Measurements from ENCODE around the gene PSMD11.
"Not testable (repeated sequence)": the region's sequence is repeated elsewhere in the genome, so short reads cannot be mapped to it uniquely, and the experiment has no call there.

Gene PSMD11

DNA sequence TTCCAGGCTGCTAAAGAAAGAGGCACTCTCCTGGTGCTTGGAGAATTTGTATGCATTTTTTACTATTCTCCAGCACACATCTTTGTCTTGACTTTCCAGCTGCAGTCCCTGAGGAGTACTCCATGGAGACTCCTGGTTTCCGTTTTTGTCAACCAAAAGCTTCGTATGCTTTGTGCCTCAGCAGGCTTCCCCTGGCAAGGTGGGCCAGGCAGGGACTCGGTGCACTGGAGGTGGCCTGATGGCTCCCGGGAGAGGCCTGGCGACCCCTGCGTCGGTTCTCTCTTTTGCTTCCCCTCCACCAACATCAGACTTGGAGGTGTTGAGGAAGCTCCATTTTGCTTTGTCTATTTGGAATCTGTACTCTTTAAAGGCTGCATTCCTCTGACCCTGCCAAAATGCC is 66.2 kb downstream of the PSMD11 start:
- in situ Hi-C loops (cut with HindIII; ENCODE audit: low sequenced_read_pairs), result no loop called here

DNA sequence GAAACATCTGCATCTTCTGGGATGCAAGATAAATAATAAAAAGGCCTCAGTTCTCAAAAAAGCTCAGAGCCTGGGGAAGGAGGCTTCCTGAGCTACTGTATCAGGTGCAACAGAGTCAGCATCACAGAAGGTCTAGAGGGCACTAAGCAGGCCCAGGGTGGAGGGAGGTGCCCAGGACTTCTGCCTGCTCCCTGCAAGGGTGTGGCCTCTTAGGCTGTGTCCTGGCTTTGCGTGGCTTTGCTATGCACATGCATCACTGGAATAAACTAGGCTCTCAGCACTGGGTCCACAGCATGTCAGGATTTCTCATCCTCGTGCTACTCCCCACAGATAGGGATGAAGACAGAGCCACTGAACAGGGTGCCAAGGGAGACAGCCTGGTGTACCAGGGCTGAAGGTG is 68.0 kb downstream of the PSMD11 start:
- in situ Hi-C loops (cut with HindIII; ENCODE audit: low sequenced_read_pairs), result no loop called here

GRCh38 chr17:32513579-32513978 is 69.3 kb downstream of the PSMD11 start:
- in situ Hi-C loops (cut with HindIII; ENCODE audit: low sequenced_read_pairs), result no loop called here

- in situ Hi-C loops (cut with HindIII; ENCODE audit: low sequenced_read_pairs), result no loop called here
Measured at GRCh38 chr17:32514606-32515005, 70.3 kb downstream of the PSMD11 start.

- in situ Hi-C loops (cut with HindIII; ENCODE audit: low sequenced_read_pairs), result no loop called here
Measured at GRCh38 chr17:32515677-32516383, 71.5 kb downstream of the PSMD11 start.

DNA sequence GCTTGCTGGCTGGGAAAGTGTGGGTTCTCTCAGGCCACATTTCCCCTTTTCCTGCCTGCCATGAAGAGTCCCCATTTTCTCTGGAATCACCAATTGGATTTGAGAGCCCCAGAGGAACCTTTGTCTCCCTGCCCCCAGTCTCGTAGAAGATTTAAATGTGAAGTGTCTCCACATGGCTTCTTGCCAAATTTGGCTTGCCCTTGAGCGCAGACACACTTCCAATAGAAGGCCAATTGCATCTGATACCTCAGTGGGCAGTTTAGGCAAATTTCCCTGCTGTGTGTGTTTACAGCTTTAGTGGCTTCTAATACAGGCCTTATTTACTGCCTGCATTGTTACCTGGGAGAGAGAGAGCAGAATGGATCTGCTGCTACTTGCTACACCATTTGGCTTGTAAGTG is 72.1 kb downstream of the PSMD11 start:
- in situ Hi-C loops (cut with HindIII; ENCODE audit: low sequenced_read_pairs), result no loop called here

DNA sequence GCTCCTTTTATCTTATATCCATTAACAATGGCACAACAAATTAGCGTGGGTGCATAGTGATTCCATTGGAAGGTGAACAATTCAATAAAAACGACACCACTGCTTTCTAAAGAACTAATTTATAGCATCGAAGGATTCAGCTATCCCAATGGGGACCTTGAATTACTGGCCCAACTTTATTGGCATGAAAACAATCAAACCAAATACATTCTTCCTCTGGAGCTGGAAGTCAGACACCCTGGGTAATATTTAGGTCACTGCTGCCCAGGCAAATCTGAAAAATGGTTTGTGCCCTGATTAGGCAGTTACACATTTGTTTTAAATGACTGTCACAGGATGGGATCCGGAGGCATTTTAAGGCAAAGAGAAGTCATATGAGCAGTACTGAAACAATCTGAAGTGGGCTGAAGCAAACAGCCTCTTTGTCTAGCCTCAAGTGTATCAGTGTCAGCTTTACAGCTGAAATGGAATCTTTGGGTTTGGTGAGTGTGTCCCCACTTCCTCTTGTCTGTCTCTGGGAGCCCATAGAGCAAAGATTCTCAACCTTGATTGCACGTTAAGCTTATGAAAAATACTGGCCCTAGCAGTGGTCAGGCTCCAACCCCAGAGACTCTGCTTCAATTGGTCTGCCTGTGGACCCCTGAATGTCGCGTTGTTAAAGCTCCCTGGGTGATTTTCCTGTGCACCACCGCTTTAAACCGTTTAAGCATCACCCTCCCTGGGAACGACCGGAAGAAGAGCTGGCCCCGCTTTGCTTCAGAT is 72.8 kb downstream of the PSMD11 start:
- in situ Hi-C loops (cut with HindIII; ENCODE audit: low sequenced_read_pairs), result no loop called here

DNA sequence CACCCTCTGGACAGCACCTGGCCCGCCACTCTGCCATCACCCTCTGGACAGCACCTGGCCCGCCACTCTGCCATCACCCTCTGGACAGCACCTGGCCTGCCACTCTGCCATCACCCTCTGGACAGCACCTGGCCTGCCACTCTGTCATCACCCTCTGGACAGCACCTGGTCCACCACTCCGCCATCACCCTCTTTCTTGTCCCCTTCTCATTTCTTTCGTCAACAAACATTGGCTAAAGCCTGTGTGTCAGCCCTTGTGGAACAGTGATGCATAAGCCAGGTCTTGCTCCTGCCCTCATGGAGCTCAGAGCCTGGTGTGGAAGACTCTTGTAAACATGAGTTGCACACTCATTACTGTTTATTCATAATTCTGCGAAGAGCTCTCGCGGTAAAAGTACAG is 73.7 kb downstream of the PSMD11 start:
- in situ Hi-C loops (cut with HindIII; ENCODE audit: low sequenced_read_pairs), result no loop called here

GRCh38 chr17:32518646-32519227 is 74.4 kb downstream of the PSMD11 start:
- in situ Hi-C loops (cut with HindIII; ENCODE audit: low sequenced_read_pairs), result no loop called here

GRCh38 chr17:32519228-32520103 is 75.2 kb downstream of the PSMD11 start:
- in situ Hi-C loops (cut with HindIII; ENCODE audit: low sequenced_read_pairs), result no loop called here

GRCh38 chr17:32520104-32520701 is 75.9 kb downstream of the PSMD11 start:
- in situ Hi-C loops (cut with HindIII; ENCODE audit: low sequenced_read_pairs), result no loop called here

DNA sequence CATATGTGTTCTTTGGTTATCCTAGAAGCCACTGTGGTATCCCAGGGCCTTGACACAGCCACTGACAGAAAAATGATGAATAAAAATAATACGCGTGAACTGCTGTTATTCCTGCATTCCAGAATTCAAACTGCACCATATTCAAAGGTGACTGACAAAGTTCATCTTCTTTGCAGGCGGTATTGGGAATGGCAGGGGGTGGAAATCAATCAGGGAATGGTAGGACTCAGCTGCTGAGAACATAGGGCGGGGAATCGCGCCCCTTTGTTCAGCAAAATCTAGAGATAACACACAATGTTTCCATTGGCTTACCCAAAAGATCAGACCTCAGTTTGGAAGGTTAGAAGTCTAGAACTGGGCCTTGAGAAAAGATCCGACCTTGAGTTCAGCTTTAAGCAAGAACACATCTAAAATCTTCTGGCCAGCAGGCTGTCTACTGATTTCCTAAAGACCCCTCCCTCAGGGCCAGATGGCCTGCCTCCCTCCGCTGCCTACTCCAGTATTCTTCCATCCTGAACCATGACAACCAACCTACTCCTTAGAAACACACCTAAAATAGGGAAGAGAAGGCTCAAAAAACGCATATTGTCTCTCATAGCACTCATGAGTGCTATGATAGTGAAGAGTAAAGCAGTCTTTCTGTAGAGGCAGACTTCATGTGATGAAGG is 76.6 kb downstream of the PSMD11 start:
- in situ Hi-C loops (cut with HindIII; ENCODE audit: low sequenced_read_pairs), result no loop called here

DNA sequence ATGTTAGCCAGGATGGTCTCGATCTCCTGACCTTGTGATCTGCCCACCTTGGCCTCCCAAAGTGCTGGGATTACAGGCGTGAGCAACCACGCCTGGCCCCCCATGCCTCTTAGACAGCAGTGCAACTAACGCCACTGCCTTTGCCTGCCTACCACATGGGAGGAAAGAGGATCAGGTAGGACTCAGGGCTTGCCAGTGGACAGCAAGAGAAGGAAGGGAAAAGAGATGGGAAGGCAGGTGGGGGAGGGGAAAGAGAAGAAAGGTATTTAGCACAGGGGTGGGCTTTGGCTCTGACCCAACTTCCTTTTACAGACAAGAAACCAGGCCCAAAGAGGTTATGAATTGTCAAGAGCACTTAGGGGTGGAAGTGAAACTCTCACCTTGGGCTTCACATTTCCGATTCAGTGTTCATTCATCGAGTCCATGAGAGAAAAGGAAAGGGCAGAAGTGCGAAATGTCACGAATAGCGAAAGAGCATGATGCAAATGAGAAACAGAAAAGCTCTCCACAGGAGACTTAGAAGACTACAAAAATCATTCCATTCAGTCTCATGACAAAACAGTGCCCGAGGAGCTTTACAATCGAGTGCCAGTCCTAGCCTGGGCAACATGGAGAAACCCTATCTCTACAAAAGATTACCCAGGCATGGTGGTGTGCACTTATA is 78.8 kb downstream of the PSMD11 start:
- in situ Hi-C loops (cut with HindIII; ENCODE audit: low sequenced_read_pairs), result no loop called here

- in situ Hi-C loops (cut with HindIII; ENCODE audit: low sequenced_read_pairs), result no loop called here
Measured at GRCh38 chr17:32523827-32524552, 79.7 kb downstream of the PSMD11 start.

- in situ Hi-C loops (cut with HindIII; ENCODE audit: low sequenced_read_pairs), result not testable (repeated sequence)
Measured at GRCh38 chr17:32524553-32524880, 80.2 kb downstream of the PSMD11 start.

DNA sequence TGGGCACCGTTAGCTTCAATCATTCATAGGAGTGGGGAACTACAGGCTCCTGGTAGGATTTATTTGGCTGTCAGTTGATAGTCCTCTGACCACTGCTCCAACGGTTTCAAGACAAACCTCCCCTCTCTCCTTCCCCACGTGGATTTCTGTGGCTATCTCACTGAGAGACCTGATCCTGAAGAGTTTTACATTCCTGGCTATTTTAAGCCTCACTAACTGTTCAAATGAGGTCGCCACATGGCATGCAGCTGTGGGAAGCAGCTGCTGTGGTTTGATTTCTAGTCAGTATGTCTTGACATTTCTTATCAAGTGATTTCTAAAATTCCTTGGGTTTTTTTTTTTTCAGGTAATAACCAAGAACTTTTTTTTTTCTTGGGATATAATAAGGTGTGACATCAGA is 80.8 kb downstream of the PSMD11 start:
- in situ Hi-C loops (cut with HindIII; ENCODE audit: low sequenced_read_pairs), result no loop called here

GRCh38 chr17:32527146-32527545 is 82.8 kb downstream of the PSMD11 start:
- in situ Hi-C loops (cut with HindIII; ENCODE audit: low sequenced_read_pairs), result no loop called here

- in situ Hi-C loops (cut with HindIII; ENCODE audit: low sequenced_read_pairs), result no loop called here
Measured at GRCh38 chr17:32528825-32529224, 84.5 kb downstream of the PSMD11 start.

DNA sequence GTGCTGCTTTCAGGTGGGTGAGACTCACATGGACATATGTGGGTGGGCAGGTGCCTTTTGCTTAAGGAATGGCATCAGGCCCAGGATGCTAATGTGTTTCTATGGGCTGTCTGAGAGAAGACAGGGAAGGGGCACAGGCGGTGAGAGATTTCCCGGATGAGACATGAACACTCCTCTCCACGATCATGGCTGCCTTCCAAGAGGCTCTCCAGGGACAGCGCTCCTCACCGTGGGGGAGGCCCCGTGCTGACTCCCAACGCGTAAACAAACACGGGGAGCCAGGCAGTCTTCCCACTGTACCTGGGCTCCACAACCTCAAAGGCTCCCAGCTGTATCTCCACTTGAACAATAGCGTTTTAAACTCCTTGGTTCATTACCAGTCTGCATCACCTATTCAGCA is 85.3 kb downstream of the PSMD11 start:
- in situ Hi-C loops (cut with HindIII; ENCODE audit: low sequenced_read_pairs), result no loop called here

All from DLD1 (cell line).